Measurements from ENCODE around the gene ZGRF1. TPM values are rescaled to one million over a fixed set of nuclear protein-coding genes. Genes with fewer than 3 reads are reported as not detected.

Gene ZGRF1
- total RNA-seq, 3 donors from 2014 or later = 4.9 to 9.4 (median 5.0) TPM

DNA sequence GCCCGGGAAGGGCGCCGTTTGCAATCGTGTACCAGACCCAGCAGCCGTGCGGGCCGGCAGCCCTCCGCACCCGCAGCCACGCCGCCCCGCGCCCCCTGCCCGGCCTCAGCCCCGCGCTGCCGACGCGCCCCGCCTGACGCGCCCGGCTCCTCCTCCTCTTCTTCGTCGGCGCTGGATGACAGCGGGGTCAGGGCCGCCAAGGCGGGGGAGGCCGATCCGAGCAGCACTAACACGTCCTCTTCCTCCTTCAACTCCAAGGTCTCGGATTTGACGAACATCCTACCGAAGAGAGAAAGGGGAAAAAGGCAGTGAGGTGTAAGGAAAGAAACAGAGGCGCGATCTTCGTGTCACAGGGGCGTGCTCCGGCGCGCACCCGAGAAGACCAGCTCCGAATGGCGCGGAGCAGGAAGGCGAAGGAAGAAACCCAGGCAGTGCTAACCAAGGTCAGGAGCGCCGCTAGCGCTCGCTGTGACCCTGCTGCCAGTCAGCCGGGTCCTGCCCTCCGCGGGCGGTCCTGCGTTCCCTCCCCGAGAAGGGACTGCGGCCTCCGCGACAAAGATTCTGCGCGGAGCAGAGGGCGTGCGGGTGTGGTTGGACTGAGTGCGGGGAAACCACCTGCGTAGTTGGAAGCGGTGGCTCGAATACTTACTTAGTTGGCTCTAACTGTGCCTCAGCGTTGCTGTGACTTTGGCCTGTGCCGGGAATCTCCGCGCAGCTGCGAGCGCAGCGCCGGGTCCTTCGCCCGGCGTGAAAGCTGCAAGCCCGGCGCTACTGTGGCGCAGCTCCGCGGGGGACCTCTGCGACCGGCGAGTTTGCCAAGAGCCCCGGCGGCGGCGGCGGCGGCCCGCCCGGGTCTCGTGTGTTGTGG is 121.3 kb downstream of the ZGRF1 start:
- Histone ChIP-seq H3K9me3 (no peaks in the 10 kb centered on the region), H3K27me3 (peaks cover 0 to 97% of the 10 kb centered on the region in 2 donors)
- intact Hi-C loops (cut with DNase I; ENCODE audit: low total_unique reads) = no loop called here

DNA sequence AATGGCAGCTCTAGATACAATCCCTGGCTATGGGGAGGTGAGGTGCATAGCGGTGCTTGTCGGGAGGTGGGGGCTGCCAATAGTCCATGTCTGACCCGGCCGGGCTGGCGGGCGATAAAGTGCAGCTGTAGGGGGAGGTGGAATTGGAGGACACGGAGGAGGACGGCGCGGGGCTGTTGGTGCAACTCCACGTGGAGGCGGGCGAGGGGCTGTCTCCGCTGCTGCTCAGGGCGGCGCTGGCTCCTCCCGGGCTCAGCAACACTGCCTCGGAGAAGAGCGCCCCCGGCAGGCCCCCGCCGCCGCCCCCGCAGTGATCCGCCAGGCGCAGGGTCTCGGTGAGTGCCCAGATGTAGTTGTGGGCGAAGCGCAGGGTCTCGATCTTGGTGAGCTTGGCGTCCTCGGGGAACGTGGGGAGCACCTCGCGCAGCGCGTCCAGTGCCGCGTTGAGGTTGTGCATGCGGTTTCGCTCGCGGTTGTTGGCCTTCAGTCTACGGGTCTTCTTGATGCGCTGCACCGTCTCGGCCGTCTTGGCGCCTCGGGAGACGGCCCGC is 122.0 kb downstream of the ZGRF1 start:
- Histone ChIP-seq H3K4me1 (peaks cover 5 to 25% of the 10 kb centered on the region in 2 donors), H3K36me3 (no peaks in the 10 kb centered on the region), H3K27me3 (peaks cover 0 to 96% of the 10 kb centered on the region in 2 donors), H3K9me3 (no peaks in the 10 kb centered on the region), H3K4me3 (peak overlapping the region; percentile 50 to 67 (median 58)), H3K27ac (peak overlapping the region in 1 of 2 donors; percentile 68)
- TF ChIP-seq, protein P1, sequence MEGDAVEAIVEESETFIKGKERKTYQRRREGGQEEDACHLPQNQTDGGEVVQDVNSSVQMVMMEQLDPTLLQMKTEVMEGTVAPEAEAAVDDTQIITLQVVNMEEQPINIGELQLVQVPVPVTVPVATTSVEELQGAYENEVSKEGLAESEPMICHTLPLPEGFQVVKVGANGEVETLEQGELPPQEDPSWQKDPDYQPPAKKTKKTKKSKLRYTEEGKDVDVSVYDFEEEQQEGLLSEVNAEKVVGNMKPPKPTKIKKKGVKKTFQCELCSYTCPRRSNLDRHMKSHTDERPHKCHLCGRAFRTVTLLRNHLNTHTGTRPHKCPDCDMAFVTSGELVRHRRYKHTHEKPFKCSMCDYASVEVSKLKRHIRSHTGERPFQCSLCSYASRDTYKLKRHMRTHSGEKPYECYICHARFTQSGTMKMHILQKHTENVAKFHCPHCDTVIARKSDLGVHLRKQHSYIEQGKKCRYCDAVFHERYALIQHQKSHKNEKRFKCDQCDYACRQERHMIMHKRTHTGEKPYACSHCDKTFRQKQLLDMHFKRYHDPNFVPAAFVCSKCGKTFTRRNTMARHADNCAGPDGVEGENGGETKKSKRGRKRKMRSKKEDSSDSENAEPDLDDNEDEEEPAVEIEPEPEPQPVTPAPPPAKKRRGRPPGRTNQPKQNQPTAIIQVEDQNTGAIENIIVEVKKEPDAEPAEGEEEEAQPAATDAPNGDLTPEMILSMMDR (IDR thresholded peaks at IDR 0.05) = no peak
- TF ChIP-seq POLR2A (IDR thresholded peaks at IDR 0.05) = no peak
- TF ChIP-seq POLR2AphosphoS5 (IDR thresholded peaks at IDR 0.05) = no peak
- DNase-seq (ENCODE audit: low spot score in 2 of 2) = no peak
- intact Hi-C loops (cut with DNase I; ENCODE audit: low total_unique reads) = no loop called here

More for the DNA sequence above, 121.3 kb downstream of the ZGRF1 start:
- Histone ChIP-seq H3K4me1 (peaks cover 5 to 19% of the 10 kb centered on the region in 2 donors), H3K36me3 (no peaks in the 10 kb centered on the region), H3K27ac (peak overlapping the region in 1 of 2 donors; percentile 68), H3K4me3 (peak overlapping the region; percentile 50 to 67 (median 58))
- TF ChIP-seq POLR2A (IDR thresholded peaks at IDR 0.05) (no peak), POLR2AphosphoS5 (IDR thresholded peaks at IDR 0.05) (no peak)
- TF ChIP-seq, protein P1 (IDR thresholded peaks at IDR 0.05) = no peak
- DNase-seq (ENCODE audit: low spot score in 2 of 2) = no peak

DNA sequence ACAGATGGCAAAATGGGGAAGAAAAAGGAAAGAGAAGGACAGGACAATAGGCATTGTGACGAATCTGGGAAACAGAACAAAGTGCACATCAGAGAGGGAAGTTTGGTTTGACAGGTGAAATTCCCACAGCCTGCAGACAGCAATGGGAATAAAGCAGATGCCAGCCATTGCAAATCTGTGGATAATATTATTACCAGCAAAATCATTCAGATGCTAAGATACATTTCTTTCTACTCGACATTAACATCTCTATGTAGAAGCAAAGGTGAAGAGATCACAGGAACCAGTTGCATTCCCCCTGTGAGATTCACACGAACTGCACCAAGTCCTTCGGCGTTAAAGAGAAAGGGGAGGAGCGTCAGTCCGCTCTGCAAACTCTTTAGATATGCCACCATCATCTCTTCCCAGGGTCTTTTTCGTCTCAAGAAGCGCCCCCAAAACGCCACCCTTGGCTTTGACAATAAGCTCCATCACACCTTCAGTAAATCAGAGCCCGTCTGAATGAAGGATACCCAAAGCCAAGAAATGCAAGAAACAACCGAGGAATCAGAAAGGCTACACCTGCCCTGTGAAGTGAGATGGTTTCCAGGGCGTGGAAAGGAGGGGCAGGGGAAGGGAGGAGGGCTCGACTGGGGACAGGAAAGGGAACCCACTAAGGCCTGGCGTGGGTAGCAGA is 122.6 kb downstream of the ZGRF1 start:
- TF ChIP-seq, protein P1 (IDR thresholded peaks at IDR 0.05) = no peak
- TF ChIP-seq POLR2AphosphoS5 (IDR thresholded peaks at IDR 0.05) (no peak), POLR2A (IDR thresholded peaks at IDR 0.05) (no peak)
- Histone ChIP-seq H3K27ac (no peak overlapping the region), H3K4me1 (peaks cover 5 to 25% of the 10 kb centered on the region in 2 donors), H3K27me3 (peaks cover 0 to 97% of the 10 kb centered on the region in 2 donors), H3K4me3 (peak overlapping the region in 2 of 3 donors; percentile 58 to 67), H3K36me3 (no peaks in the 10 kb centered on the region), H3K9me3 (no peaks in the 10 kb centered on the region)
- intact Hi-C loops (cut with DNase I; ENCODE audit: low total_unique reads) = no loop called here
- DNase-seq (ENCODE audit: low spot score in 2 of 2) = no peak

DNA sequence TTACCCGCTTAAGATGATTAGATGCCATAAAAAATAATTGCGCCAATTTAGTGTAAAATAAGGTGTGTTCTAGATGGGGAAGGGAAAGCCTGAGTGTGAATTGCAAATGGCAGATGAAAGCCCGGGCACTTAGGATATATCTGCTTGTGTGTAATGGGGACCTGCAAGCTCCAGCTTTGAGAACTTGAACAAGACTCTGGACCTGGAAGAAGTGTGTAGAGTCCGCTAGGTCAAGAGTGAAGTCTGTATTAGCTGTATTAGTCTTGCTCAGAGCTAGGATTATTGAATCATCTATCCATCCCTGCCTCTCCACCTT is 124.9 kb downstream of the ZGRF1 start:
- intact Hi-C loops (cut with DNase I; ENCODE audit: low total_unique reads) = no loop called here
- Histone ChIP-seq H3K27me3 (peaks cover 0 to 86% of the 10 kb centered on the region in 2 donors), H3K4me3 (no peak overlapping the region), H3K27ac (no peak overlapping the region), H3K4me1 (peaks cover 5 to 19% of the 10 kb centered on the region in 2 donors), H3K36me3 (no peaks in the 10 kb centered on the region), H3K9me3 (no peaks in the 10 kb centered on the region)
- DNase-seq (ENCODE audit: low spot score in 2 of 2) = no peak
- TF ChIP-seq, protein P1 (IDR thresholded peaks at IDR 0.05) = no peak
- no peak for TF ChIP-seq POLR2AphosphoS5 (IDR thresholded peaks at IDR 0.05)
- no peak for TF ChIP-seq POLR2A (IDR thresholded peaks at IDR 0.05)
